WTC11 (cell line): ENCODE measurements around the gene CXCL9. TPM values are rescaled to one million over a fixed set of nuclear protein-coding genes. Genes with fewer than 3 reads are reported as not detected.

ENCODE experiments used
- ATAC-seq: fragments of 200-7000 bp; cut with Tn5 transposase; 2 replicates; pipeline ENCODE4 v1.10.0; 2021; ENCODE audit warnings: mild to moderate bottlenecking, moderate library complexity
- CTCF ChIA-PET: fragments of 300-600 bp; sonication (Branson Sonifier 250); formaldehyde crosslinking; loops from one replicate; lab custom pipeline; 2021; ENCODE audit warnings: antibody characterized with exemption; lab: Charles Lee
- POLR2A ChIA-PET: fragments of 350-600 bp; sonication (Branson Sonifier 250); formaldehyde crosslinking; loops from one replicate; lab custom pipeline; 2021; ENCODE audit warnings: antibody characterized with exemption; lab: Charles Lee
- DNase-seq: peaks from one replicate; pipeline ENCODE4 v3.0.0; 2021; ENCODE audit warnings: low spot score
- H3K27ac Mint-ChIP-seq: 2 replicates; pipeline ENCODE4 v1.8.0; 2021; ENCODE audit warnings: mixed read lengths
- H3K27me3 Mint-ChIP-seq: 2 replicates; pipeline ENCODE4 v1.8.0; 2021; ENCODE audit warnings: low read depth, mild to moderate bottlenecking, moderate library complexity, mixed read lengths
- H3K36me3 Mint-ChIP-seq: 2 replicates; pipeline ENCODE4 v1.8.0; 2021; ENCODE audit warnings: mixed read lengths
- H3K4me1 Mint-ChIP-seq: 2 replicates; pipeline ENCODE4 v1.8.0; 2022; ENCODE audit warnings: mixed read lengths
- H3K4me3 Mint-ChIP-seq: 2 replicates; pipeline ENCODE4 v1.8.0; 2021; ENCODE audit warnings: mild to moderate bottlenecking, moderate library complexity, mixed read lengths
- H3K9me3 Mint-ChIP-seq: 2 replicates; pipeline ENCODE4 v1.8.0; 2021; ENCODE audit warnings: mixed read lengths
- CREM ChIP-seq: sonication (generic); formaldehyde crosslinking; IDR thresholded peaks from 2 replicates; pipeline ENCODE4 v1.8.1; 2022; ENCODE audit warnings: mild to moderate bottlenecking, missing genetic modification reagents, moderate library complexity
- ETV6 ChIP-seq: sonication (generic); formaldehyde crosslinking; IDR thresholded peaks from 2 replicates; pipeline ENCODE4 v1.8.1; 2022; ENCODE audit warnings: mild to moderate bottlenecking, missing genetic modification reagents
- GTF2I ChIP-seq: fragments of 250-450 bp; sonication (Bioruptor Pico); conservative IDR thresholded peaks from 2 replicates; pipeline ENCODE4 v1.4.0; 2021; ENCODE audit warnings: mild to moderate bottlenecking
- IRF2 ChIP-seq: sonication (generic); formaldehyde crosslinking; IDR thresholded peaks from 2 replicates; pipeline ENCODE4 v1.8.0; 2022; ENCODE audit warnings: low read depth, missing genetic modification reagents, borderline replicate concordance
- JAZF1 ChIP-seq: fragments of 250-450 bp; sonication (Bioruptor Pico); IDR thresholded peaks from 2 replicates; pipeline ENCODE4 v1.9.0; 2021; ENCODE audit warnings: moderate library complexity, mild to moderate bottlenecking, inconsistent platforms
- NR3C1 ChIP-seq: sonication (generic); formaldehyde crosslinking; conservative IDR thresholded peaks from 2 replicates; pipeline ENCODE4 v1.8.1; 2023; ENCODE audit warnings: low read depth, mild to moderate bottlenecking, missing genetic modification reagents
- OVOL2 ChIP-seq: fragments of 250-450 bp; sonication (Bioruptor Pico); IDR thresholded peaks from 2 replicates; pipeline ENCODE4 v1.9.0; 2021; ENCODE audit warnings: mild to moderate bottlenecking, borderline replicate concordance
- RELA ChIP-seq: sonication (generic); formaldehyde crosslinking; IDR thresholded peaks from 2 replicates; pipeline ENCODE4 v1.8.1; 2022; ENCODE audit warnings: missing genetic modification reagents, mild to moderate bottlenecking, borderline replicate concordance
- SOX15 ChIP-seq: fragments of 250-450 bp; sonication (Bioruptor Pico); IDR thresholded peaks from 2 replicates; pipeline ENCODE4 v1.9.0; 2021; ENCODE audit warnings: mild to moderate bottlenecking
- TCF7 ChIP-seq: sonication (generic); formaldehyde crosslinking; IDR thresholded peaks from 2 replicates; pipeline ENCODE4 v1.8.0; 2022; ENCODE audit warnings: mild to moderate bottlenecking, low read depth, missing genetic modification reagents, moderate library complexity
- ZBTB21 ChIP-seq: sonication (generic); formaldehyde crosslinking; IDR thresholded peaks from 2 replicates; pipeline ENCODE4 v1.8.1; 2023; ENCODE audit warnings: mild to moderate bottlenecking, missing genetic modification reagents, borderline replicate concordance
- ZNF121 ChIP-seq: sonication (generic); formaldehyde crosslinking; IDR thresholded peaks from 2 replicates; pipeline ENCODE4 v1.8.0; 2023; ENCODE audit warnings: missing genetic modification reagents
- ZNF138 ChIP-seq: sonication (generic); formaldehyde crosslinking; conservative IDR thresholded peaks from 2 replicates; pipeline ENCODE4 v1.8.1; 2022; ENCODE audit warnings: mild to moderate bottlenecking, moderate library complexity, missing genetic modification reagents
- ZNF219 ChIP-seq: sonication (generic); formaldehyde crosslinking; IDR thresholded peaks from 2 replicates; pipeline ENCODE4 v1.8.0; 2023; ENCODE audit warnings: missing genetic modification reagents, mild to moderate bottlenecking, borderline replicate concordance
- ZNF317 ChIP-seq: sonication (generic); formaldehyde crosslinking; IDR thresholded peaks from 2 replicates; pipeline ENCODE4 v1.8.1; 2023; ENCODE audit warnings: low read depth, mild to moderate bottlenecking, moderate library complexity, missing genetic modification reagents, borderline replicate concordance
- total RNA-seq: library from RNA; stranded (reverse); gene quantifications from 3 replicates; pipeline ENCODE4 v1.2.3, GENCODE V29; 2021
- TF ChIP-seq, protein P1 (sequence below): sonication (generic); formaldehyde crosslinking; IDR thresholded peaks from 2 replicates; pipeline ENCODE4 v1.8.1; 2022; ENCODE audit warnings: low read depth, missing genetic modification reagents, borderline replicate concordance
- TF ChIP-seq, protein P2 (sequence below): sonication (generic); formaldehyde crosslinking; IDR thresholded peaks from 2 replicates; pipeline ENCODE4 v1.8.0; 2022; ENCODE audit warnings: mild to moderate bottlenecking, missing genetic modification reagents
- TF ChIP-seq, protein P3 (sequence below): sonication (generic); formaldehyde crosslinking; IDR thresholded peaks from 2 replicates; pipeline ENCODE4 v1.8.0; 2023; ENCODE audit warnings: mild to moderate bottlenecking, missing genetic modification reagents
- TF ChIP-seq, protein P4 (sequence below): sonication (generic); formaldehyde crosslinking; IDR thresholded peaks from 2 replicates; pipeline ENCODE4 v1.8.0; 2023; ENCODE audit warnings: missing genetic modification reagents
- TF ChIP-seq, protein P5 (sequence below): sonication (generic); formaldehyde crosslinking; IDR thresholded peaks from 2 replicates; pipeline ENCODE4 v1.8.1; 2022; ENCODE audit warnings: mild to moderate bottlenecking, missing genetic modification reagents, moderate library complexity, borderline replicate concordance
- TF ChIP-seq, protein P6 (sequence below): sonication (generic); formaldehyde crosslinking; IDR thresholded peaks from 2 replicates; pipeline ENCODE4 v1.8.1; 2023; ENCODE audit warnings: mild to moderate bottlenecking, missing genetic modification reagents, borderline replicate concordance

The CXCL9 gene
- total RNA-seq, 1 experiment from 2014 or later, result 0.07 TPM

DNA sequence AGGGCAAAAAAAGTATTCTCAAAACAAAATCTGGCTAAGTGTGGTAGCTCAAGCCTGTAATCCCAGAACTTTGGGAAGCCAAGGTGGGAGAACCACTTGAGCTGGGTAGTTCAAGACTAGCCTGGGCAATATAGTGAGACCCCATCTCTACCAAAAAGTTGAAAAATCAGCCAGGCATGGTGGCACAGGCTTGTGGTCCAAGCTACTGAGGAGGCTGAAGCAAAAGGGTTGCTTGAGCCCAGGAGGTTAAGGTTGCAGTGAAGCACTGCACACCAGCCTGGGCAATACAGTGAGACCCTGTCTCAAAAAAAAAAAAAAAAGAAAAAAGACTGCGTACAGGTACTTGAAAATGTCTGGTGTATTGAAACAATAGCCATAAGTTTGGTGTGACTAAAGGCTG, 14.8 kb downstream of the CXCL9 start:
- H3K4me3 Mint-ChIP-seq, result no peak overlapping the region
- TF ChIP-seq RELA (CRISPR knock-in tag) (no peak), ZNF121 (CRISPR knock-in tag) (peak; percentile 86)
- DNase-seq (no peak), ATAC-seq (no peak)
- H3K4me1 Mint-ChIP-seq, result peaks cover 12% of the 10 kb centered on the region
- 0 out of 2 replicates have a peak, but pooled peaks cover 2% of the 10 kb centered on the region for H3K36me3 Mint-ChIP-seq
- CTCF ChIA-PET, result interaction anchor here (1.2 kb wide), 1 partner anchor 94 kb away, joined by 3 read pairs; no protein-coding TSS in a partner anchor
- H3K27ac Mint-ChIP-seq, result no peak overlapping the region
- H3K27me3 Mint-ChIP-seq, result peaks cover 9% of the 10 kb centered on the region
- H3K9me3 Mint-ChIP-seq, result no peaks in the 10 kb centered on the region
- POLR2A ChIA-PET, result no interaction called here

DNA sequence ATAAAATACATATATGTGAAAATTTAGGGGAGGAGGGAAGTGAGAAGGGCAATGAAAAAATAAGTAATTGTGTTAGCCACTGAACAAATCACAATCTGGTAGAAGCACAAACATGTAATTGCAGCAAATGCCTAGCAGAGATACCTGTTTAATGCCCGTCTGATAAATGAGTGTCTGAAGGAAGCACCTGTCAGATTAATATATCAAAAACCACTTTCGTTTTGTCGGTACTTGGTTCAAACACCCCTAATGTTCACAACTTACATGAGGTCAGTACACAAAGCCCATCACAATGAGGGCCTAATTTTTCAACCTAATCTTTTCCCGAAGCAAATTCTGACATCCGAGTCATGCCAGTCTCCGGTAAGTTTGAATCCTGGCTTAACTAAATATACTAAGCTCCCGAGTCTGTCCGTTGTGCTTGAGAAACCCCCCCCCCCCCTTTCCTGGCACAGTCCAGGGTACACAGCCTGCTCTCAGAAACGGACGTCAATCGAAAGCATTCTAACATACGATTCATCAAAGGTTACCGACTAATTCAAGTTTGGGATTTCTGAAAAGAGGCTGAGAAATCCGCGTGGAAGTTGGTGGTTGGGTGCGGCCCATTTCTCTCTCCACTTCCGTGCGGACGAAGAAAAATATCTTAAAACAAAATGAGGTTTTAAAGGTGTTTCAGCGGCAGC, 17.3 kb downstream of the CXCL9 start:
- ChIA-PET CTCF (interaction anchor here (0.5 to 1.4 kb wide), 4 partner anchors 49 to 140 kb away, joined by 3 to 6 read pairs (median 4); partner anchors contain the start of gene NAAA), POLR2A (interaction anchor here (0.6 kb wide), 2 partner anchors 84 to 102 kb away, joined by 3 to 4 read pairs; no protein-coding TSS in a partner anchor)
- peaks cover 12% of the 10 kb centered on the region for H3K4me1 Mint-ChIP-seq
- ATAC-seq, result no peak
- no peak for DNase-seq
- H3K27me3 Mint-ChIP-seq, result peaks cover 7% of the 10 kb centered on the region
- peak overlapping the region; percentile 86 for H3K4me3 Mint-ChIP-seq
- H3K9me3 Mint-ChIP-seq, result no peaks in the 10 kb centered on the region
- TF ChIP-seq ZNF317 (CRISPR knock-in tag) (no peak), GTF2I (no peak), ZNF138 (no peak), SOX15 (no peak), NR3C1 (CRISPR knock-in tag) (no peak), TCF7 (CRISPR knock-in tag) (no peak), ZBTB21 (CRISPR knock-in tag) (no peak)
- no peak overlapping the region for H3K27ac Mint-ChIP-seq
- H3K36me3 Mint-ChIP-seq, result 0 out of 2 replicates have a peak, but pooled peaks cover 2% of the 10 kb centered on the region

DNA sequence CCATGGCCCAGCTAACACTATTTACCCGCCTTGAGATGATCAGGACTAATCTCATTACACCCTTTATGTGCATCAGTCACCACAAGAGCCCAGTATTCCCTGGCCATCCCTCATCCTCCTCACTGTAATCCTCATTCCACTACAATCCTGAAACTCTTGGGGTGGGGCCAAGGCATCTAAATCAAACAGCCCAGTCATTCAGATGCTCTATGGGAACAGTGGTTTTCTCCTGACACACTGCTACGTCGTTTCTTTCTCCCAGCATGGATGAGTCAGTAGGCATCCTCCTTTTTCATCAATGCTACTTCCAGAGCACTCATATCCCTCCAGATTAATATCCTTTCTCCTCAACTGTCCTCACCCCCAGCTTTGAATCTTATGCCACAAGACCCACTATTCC, 22.2 kb downstream of the CXCL9 start:
- no peak for DNase-seq
- Mint-ChIP-seq H3K27me3 (no peaks in the 10 kb centered on the region), H3K36me3 (peaks cover 30% of the 10 kb centered on the region), H3K27ac (no peak overlapping the region), H3K4me3 (no peak overlapping the region), H3K9me3 (peaks cover 7% of the 10 kb centered on the region), H3K4me1 (peaks cover 12% of the 10 kb centered on the region)
- ChIA-PET CTCF (no interaction called here), POLR2A (no interaction called here)
- no peak for ATAC-seq
- TF ChIP-seq OVOL2, result no peak
- no peak for TF ChIP-seq IRF2
- TF ChIP-seq ZNF138, result no peak
- no peak for TF ChIP-seq ZBTB21 (CRISPR knock-in tag)
- TF ChIP-seq, protein P1, sequence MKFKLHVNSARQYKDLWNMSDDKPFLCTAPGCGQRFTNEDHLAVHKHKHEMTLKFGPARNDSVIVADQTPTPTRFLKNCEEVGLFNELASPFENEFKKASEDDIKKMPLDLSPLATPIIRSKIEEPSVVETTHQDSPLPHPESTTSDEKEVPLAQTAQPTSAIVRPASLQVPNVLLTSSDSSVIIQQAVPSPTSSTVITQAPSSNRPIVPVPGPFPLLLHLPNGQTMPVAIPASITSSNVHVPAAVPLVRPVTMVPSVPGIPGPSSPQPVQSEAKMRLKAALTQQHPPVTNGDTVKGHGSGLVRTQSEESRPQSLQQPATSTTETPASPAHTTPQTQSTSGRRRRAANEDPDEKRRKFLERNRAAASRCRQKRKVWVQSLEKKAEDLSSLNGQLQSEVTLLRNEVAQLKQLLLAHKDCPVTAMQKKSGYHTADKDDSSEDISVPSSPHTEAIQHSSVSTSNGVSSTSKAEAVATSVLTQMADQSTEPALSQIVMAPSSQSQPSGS (CRISPR knock-in tag), result no peak
- TF ChIP-seq, protein P2, sequence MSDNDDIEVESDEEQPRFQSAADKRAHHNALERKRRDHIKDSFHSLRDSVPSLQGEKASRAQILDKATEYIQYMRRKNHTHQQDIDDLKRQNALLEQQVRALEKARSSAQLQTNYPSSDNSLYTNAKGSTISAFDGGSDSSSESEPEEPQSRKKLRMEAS (CRISPR knock-in tag), result no peak
- TF ChIP-seq SOX15, result no peak
- no peak for TF ChIP-seq CREM (CRISPR knock-in tag)
- TF ChIP-seq TCF7 (CRISPR knock-in tag), result no peak
- TF ChIP-seq ZNF219 (CRISPR knock-in tag), result no peak
- TF ChIP-seq ETV6, result no peak
- TF ChIP-seq, protein P3, sequence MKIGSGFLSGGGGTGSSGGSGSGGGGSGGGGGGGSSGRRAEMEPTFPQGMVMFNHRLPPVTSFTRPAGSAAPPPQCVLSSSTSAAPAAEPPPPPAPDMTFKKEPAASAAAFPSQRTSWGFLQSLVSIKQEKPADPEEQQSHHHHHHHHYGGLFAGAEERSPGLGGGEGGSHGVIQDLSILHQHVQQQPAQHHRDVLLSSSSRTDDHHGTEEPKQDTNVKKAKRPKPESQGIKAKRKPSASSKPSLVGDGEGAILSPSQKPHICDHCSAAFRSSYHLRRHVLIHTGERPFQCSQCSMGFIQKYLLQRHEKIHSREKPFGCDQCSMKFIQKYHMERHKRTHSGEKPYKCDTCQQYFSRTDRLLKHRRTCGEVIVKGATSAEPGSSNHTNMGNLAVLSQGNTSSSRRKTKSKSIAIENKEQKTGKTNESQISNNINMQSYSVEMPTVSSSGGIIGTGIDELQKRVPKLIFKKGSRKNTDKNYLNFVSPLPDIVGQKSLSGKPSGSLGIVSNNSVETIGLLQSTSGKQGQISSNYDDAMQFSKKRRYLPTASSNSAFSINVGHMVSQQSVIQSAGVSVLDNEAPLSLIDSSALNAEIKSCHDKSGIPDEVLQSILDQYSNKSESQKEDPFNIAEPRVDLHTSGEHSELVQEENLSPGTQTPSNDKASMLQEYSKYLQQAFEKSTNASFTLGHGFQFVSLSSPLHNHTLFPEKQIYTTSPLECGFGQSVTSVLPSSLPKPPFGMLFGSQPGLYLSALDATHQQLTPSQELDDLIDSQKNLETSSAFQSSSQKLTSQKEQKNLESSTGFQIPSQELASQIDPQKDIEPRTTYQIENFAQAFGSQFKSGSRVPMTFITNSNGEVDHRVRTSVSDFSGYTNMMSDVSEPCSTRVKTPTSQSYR, result no peak
- TF ChIP-seq, protein P4, sequence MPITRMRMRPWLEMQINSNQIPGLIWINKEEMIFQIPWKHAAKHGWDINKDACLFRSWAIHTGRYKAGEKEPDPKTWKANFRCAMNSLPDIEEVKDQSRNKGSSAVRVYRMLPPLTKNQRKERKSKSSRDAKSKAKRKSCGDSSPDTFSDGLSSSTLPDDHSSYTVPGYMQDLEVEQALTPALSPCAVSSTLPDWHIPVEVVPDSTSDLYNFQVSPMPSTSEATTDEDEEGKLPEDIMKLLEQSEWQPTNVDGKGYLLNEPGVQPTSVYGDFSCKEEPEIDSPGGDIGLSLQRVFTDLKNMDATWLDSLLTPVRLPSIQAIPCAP (CRISPR knock-in tag), result no peak
- TF ChIP-seq, protein P5, sequence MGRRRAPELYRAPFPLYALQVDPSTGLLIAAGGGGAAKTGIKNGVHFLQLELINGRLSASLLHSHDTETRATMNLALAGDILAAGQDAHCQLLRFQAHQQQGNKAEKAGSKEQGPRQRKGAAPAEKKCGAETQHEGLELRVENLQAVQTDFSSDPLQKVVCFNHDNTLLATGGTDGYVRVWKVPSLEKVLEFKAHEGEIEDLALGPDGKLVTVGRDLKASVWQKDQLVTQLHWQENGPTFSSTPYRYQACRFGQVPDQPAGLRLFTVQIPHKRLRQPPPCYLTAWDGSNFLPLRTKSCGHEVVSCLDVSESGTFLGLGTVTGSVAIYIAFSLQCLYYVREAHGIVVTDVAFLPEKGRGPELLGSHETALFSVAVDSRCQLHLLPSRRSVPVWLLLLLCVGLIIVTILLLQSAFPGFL (CRISPR knock-in tag), result no peak
- TF ChIP-seq JAZF1 (CRISPR knock-in tag), result no peak
- TF ChIP-seq, protein P6, sequence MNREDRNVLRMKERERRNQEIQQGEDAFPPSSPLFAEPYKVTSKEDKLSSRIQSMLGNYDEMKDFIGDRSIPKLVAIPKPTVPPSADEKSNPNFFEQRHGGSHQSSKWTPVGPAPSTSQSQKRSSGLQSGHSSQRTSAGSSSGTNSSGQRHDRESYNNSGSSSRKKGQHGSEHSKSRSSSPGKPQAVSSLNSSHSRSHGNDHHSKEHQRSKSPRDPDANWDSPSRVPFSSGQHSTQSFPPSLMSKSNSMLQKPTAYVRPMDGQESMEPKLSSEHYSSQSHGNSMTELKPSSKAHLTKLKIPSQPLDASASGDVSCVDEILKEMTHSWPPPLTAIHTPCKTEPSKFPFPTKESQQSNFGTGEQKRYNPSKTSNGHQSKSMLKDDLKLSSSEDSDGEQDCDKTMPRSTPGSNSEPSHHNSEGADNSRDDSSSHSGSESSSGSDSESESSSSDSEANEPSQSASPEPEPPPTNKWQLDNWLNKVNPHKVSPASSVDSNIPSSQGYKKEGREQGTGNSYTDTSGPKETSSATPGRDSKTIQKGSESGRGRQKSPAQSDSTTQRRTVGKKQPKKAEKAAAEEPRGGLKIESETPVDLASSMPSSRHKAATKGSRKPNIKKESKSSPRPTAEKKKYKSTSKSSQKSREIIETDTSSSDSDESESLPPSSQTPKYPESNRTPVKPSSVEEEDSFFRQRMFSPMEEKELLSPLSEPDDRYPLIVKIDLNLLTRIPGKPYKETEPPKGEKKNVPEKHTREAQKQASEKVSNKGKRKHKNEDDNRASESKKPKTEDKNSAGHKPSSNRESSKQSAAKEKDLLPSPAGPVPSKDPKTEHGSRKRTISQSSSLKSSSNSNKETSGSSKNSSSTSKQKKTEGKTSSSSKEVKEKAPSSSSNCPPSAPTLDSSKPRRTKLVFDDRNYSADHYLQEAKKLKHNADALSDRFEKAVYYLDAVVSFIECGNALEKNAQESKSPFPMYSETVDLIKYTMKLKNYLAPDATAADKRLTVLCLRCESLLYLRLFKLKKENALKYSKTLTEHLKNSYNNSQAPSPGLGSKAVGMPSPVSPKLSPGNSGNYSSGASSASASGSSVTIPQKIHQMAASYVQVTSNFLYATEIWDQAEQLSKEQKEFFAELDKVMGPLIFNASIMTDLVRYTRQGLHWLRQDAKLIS, result no peak
